Brain microvascular endothelial cell (primary cell): ENCODE data around the gene TBC1D24.

ENCODE experiments used
- DNase-seq: peaks from one replicate; pipeline ENCODE4 v3.0.0-alpha.2; 2020
- H3K27ac ChIP-seq: fragments of 250-450 bp; sonication (Bioruptor Pico); 2 replicates; pipeline ENCODE4 v1.5.1; 2020; ENCODE audit warnings: mild to moderate bottlenecking, moderate library complexity
- H3K27me3 ChIP-seq: fragments of 250-450 bp; sonication (Bioruptor Pico); replicated peaks from 2 replicates; pipeline ENCODE4 v1.5.1; 2020; ENCODE audit warnings: mild to moderate bottlenecking
- H3K36me3 ChIP-seq: fragments of 250-450 bp; sonication (Bioruptor Pico); replicated peaks from 2 replicates; pipeline ENCODE4 v1.5.1; 2020; ENCODE audit warnings: mild to moderate bottlenecking
- H3K4me3 ChIP-seq: 2 replicates; pipeline ENCODE4 v1.5.1; 2011; ENCODE audit warnings: low read depth, mild to moderate bottlenecking, control low read depth, low read length, moderate library complexity
- in situ Hi-C: cut with HindIII; loops from 2 replicates; pipeline ENCODE4 v1.10.0; 2017; ENCODE audit warnings: low sequenced_read_pairs, low pct_ligation_motif_present
- TF ChIP-seq, protein P1 (sequence below): IDR thresholded peaks from 2 replicates; pipeline ENCODE4 v1.5.1; 2011; ENCODE audit warnings: low read depth, mild to moderate bottlenecking, moderate library complexity, low read length, control low read depth, inconsistent platforms; ENCODE audit errors: missing control alignments

The TBC1D24 gene

DNA sequence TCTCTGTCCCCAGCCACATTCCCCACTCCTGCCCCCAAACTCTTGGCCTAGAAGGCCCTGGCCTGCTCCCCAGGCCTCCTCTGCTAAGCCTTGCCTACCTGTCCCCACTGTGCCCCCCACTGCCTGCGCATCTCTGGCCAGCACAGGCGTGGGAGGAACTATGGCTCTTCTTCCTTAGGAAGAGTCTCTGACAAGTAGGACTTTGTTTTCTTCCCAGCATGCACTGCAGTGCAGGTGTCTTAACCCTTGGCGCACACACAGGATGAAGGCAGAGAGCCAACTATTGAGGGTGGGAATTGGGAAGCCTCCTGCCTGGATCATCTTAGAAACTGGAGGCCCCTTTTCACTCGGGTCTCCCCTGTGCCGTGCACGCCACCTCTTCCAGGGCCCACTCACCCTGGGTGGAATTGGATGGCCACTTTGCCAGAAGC lies 48.9 kb downstream of the TBC1D24 start:
- no peak for DNase-seq
- H3K36me3 ChIP-seq = peaks cover 43% of the 10 kb centered on the region
- TF ChIP-seq, protein P1, sequence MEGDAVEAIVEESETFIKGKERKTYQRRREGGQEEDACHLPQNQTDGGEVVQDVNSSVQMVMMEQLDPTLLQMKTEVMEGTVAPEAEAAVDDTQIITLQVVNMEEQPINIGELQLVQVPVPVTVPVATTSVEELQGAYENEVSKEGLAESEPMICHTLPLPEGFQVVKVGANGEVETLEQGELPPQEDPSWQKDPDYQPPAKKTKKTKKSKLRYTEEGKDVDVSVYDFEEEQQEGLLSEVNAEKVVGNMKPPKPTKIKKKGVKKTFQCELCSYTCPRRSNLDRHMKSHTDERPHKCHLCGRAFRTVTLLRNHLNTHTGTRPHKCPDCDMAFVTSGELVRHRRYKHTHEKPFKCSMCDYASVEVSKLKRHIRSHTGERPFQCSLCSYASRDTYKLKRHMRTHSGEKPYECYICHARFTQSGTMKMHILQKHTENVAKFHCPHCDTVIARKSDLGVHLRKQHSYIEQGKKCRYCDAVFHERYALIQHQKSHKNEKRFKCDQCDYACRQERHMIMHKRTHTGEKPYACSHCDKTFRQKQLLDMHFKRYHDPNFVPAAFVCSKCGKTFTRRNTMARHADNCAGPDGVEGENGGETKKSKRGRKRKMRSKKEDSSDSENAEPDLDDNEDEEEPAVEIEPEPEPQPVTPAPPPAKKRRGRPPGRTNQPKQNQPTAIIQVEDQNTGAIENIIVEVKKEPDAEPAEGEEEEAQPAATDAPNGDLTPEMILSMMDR = no peak
- H3K27me3 ChIP-seq = no peaks in the 10 kb centered on the region
- no peak overlapping the region for H3K4me3 ChIP-seq
- no peak overlapping the region for H3K27ac ChIP-seq
- in situ Hi-C loops = no loop called here

DNA sequence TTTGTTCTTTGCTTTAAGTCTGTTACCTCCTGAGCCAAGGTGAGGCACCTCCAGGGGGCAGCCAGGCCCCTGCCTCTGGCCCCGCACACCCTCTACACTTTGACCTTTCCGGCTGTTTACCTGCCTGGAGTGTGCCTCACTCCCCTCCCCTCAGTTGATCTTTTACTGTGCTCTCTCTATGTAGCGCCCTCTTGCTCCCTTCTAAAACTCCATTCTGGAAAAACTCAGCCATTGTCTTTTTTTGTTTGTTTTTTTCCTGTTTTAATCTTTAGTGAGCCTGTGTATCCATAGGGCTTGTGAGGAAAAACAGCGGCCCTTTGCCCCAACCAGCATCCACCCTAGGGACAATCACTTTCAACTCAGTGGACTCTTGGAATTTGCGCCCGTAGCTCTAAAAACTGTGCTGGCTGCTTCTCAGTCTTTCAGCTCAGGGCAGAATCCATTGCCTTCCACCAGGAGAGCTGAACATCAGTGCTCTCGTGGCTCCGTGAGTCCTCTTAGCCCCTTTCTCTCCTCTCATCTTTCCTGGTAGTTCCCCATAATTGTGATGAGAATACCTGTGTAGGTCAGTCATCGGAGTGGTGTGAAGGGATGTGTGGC lies 49.5 kb downstream of the TBC1D24 start:
- in situ Hi-C loops = no loop called here
- TF ChIP-seq, protein P1 = no peak

DNA sequence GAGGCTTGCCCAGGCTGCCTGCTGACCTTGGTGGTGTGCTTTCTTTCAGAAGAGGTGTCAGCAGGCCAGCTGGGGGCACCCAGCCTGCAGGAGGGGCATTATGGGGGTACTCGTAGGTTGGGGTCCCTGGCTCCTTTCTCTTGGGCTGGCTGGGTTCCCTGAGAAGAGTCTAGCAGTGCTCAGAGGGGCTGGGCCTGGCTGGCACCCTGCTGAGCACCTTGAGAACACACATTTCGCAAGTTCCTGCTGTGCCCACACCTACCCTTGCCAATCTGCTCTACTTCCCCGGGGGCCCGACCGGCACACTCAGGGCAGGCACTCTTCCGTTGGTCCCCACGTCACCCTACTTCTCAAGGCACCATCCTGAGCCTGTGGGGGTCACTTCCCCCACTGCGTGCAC lies 51.2 kb downstream of the TBC1D24 start:
- TF ChIP-seq, protein P1 = no peak
- DNase-seq = no peak
- Histone ChIP-seq H3K27ac (no peak overlapping the region), H3K4me3 (no peak overlapping the region), H3K36me3 (peaks cover 47% of the 10 kb centered on the region), H3K27me3 (no peaks in the 10 kb centered on the region)
- in situ Hi-C loops = no loop called here

More for the DNA sequence above, 49.5 kb downstream of the TBC1D24 start:
- no peak overlapping the region for H3K27ac ChIP-seq
- H3K36me3 ChIP-seq = peaks cover 46% of the 10 kb centered on the region
- H3K27me3 ChIP-seq = no peaks in the 10 kb centered on the region
- no peak for DNase-seq
- no peak overlapping the region for H3K4me3 ChIP-seq

DNA sequence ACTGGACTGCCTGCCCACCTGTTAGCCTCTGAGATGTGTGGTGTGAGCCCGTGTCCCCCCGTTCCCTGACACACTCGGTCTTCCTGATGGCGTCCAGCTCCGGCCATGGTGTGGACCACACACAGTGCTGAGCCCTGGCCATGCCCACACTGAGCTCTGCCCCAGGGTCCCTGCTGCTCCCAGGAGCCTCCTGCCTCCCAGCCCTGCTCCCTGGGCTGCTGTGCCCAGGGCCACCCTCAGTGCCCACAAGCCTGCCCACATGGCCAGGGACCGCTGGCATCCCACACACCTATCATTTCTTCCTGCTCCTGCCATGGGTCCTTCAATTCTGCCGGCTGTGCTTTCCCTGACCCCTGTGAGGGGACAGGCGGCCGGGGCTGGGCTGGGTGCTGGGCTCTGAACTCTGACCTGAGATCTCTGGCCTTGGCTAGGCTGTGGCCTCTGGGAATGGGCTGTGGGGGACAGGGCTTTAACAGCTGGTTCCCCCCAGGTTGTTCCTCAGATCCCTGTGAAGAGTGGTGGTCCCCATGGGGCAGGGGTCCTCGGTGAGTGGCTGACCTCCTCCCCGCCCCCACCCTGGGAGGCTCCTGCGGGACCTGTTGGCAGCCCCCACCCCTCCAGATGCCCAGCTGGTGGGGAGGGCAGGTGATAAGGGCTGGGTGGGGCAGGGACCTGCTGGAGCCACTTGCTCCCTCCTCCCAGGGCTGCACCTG lies 52.3 kb downstream of the TBC1D24 start:
- no peak overlapping the region for H3K4me3 ChIP-seq
- H3K36me3 ChIP-seq = peaks cover 43% of the 10 kb centered on the region
- TF ChIP-seq, protein P1 = no peak
- no peak overlapping the region for H3K27ac ChIP-seq
- no peak for DNase-seq
- in situ Hi-C loops = no loop called here
- no peaks in the 10 kb centered on the region for H3K27me3 ChIP-seq

DNA sequence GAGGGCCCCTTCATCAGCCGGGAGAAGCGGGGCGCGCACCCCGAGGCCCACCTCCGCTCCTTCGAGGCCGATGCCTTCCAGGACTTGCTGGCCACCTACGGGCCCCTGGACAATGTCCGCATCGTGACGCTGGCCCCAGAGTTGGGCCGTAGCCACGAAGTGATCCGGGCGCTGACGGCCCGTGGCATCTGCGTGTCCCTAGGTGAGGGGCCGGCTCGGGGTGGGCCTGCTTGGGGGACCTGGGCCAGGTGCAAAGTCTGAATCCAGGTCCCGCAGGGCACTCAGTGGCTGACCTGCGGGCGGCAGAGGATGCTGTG lies 52.8 kb downstream of the TBC1D24 start:
- TF ChIP-seq, protein P1 = no peak
- peaks cover 41% of the 10 kb centered on the region for H3K36me3 ChIP-seq

More for the DNA sequence above, 52.8 kb downstream of the TBC1D24 start:
- DNase-seq = no peak
- no peaks in the 10 kb centered on the region for H3K27me3 ChIP-seq
- in situ Hi-C loops = no loop called here
- H3K4me3 ChIP-seq = no peak overlapping the region
- no peak overlapping the region for H3K27ac ChIP-seq
